Measurements from ENCODE around the gene PRR18.

DNA sequence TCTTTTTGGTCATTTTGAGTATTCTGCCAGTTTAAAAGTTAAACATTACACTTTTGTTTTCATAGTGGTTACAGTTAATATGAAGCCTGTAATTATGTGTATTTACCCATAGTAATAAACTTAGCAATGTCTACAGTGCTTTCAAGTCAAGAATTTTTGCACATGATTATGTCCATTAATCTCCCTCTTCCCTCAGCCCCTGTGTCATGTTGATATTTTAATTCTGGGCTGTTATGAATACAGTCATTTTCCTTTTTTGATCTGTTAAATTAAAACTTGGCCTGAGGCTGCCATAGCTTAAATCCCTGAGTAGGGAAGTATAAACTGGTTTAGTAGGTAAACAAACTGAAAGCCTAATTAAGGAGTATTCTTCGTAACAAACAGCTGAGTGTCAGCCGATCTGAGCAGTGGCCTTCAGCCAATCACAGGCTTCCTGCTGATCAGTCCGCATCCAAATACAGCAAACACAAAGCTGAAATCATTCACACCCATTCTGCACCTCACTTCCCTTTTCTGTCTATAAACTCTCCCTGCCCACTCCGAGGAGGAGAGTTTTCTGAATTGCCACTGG, 43.6 kb upstream of the PRR18 start:
- TF ChIP-seq, protein P1, sequence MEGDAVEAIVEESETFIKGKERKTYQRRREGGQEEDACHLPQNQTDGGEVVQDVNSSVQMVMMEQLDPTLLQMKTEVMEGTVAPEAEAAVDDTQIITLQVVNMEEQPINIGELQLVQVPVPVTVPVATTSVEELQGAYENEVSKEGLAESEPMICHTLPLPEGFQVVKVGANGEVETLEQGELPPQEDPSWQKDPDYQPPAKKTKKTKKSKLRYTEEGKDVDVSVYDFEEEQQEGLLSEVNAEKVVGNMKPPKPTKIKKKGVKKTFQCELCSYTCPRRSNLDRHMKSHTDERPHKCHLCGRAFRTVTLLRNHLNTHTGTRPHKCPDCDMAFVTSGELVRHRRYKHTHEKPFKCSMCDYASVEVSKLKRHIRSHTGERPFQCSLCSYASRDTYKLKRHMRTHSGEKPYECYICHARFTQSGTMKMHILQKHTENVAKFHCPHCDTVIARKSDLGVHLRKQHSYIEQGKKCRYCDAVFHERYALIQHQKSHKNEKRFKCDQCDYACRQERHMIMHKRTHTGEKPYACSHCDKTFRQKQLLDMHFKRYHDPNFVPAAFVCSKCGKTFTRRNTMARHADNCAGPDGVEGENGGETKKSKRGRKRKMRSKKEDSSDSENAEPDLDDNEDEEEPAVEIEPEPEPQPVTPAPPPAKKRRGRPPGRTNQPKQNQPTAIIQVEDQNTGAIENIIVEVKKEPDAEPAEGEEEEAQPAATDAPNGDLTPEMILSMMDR (conservative IDR thresholded peaks at IDR 0.05; ENCODE audit: low read depth, low read length): no peak
- no peak for TF ChIP-seq EZH2 (IDR thresholded peaks at IDR 0.05; ENCODE audit: low read length, unreplicated experiment)

All from PC-3 (cell line).